ENCODE results near the gene ANP32A. TPM values are rescaled to one million over a fixed set of nuclear protein-coding genes. Genes with fewer than 3 reads are reported as not detected.
A peak's percentile ranks its signal among the peaks of the same experiment; 100 is the strongest.
"Not testable (repeated sequence)": the region's sequence is repeated elsewhere in the genome, so short reads cannot be mapped to it uniquely, and the experiment has no call there.

ANP32A gene
- total and polyA plus RNA-seq, 5 experiments from 2014 or later: 81.3 to 131 (median 88.1) TPM

GRCh38 chr15:68763063-68763462, 57.6 kb downstream of the ANP32A start:
- no peak for ATAC-seq
- Mint-ChIP-seq H3K4me3 (no peak overlapping the region), H3K27me3 (peaks cover 3 to 21% (median 11%) of the 10 kb centered on the region in 5 donors), H3K9me3 (no peaks in the 10 kb centered on the region), H3K27ac (no peak overlapping the region), H3K4me1 (no peaks in the 10 kb centered on the region), H3K36me3 (no peaks in the 10 kb centered on the region)
- DNase-seq: no peak
- POLR2A ChIA-PET: interaction anchor here (0.7 kb wide), 1 partner anchor 9 kb away, joined by 3 read pairs; no protein-coding TSS in a partner anchor

GRCh38 chr15:68759982-68760579, 60.6 kb downstream of the ANP32A start:
- H3K9me3 Mint-ChIP-seq, H3K4me3 Mint-ChIP-seq, H3K4me1 Mint-ChIP-seq, DNase-seq, H3K27ac Mint-ChIP-seq, POLR2A ChIA-PET, ATAC-seq, H3K36me3 Mint-ChIP-seq: not testable (repeated sequence)
- peaks cover 4 to 32% (median 12%) of the 10 kb centered on the region in 5 donors for H3K27me3 Mint-ChIP-seq

- Mint-ChIP-seq H3K9me3 (no peaks in the 10 kb centered on the region), H3K27ac (no peak overlapping the region), H3K4me1 (peaks cover 2 to 10% (median 7%) of the 10 kb centered on the region in 4 donors), H3K27me3 (peaks cover 6 to 32% (median 11%) of the 10 kb centered on the region in 5 donors), H3K4me3 (peak overlapping the region in 1 of 10 donors; percentile 53), H3K36me3 (peaks cover 0 to 5% (median 0%) of the 10 kb centered on the region in 3 donors)
- ATAC-seq: no peak
- DNase-seq: no peak
- POLR2A ChIA-PET: no interaction called here
These were observed 65.0 kb downstream of the ANP32A start for GRCh38 chr15:68755731-68756130.

- no peak for DNase-seq
These were observed 69.1 kb downstream of the ANP32A start for GRCh38 chr15:68751622-68752021.

GRCh38 chr15:68749793-68750192, 70.9 kb downstream of the ANP32A start:
- Mint-ChIP-seq H3K27ac (no peak overlapping the region), H3K9me3 (peaks cover 0 to 1% (median 0%) of the 10 kb centered on the region in 9 donors), H3K36me3 (peaks cover 0 to 2% (median 0%) of the 10 kb centered on the region in 3 donors), H3K27me3 (peaks cover 0 to 4% (median 2%) of the 10 kb centered on the region in 5 donors), H3K4me1 (peaks cover under 1 to 4% (median 3%) of the 10 kb centered on the region in 4 donors), H3K4me3 (no peak overlapping the region)
- DNase-seq: no peak
- POLR2A ChIA-PET: no interaction called here
- ATAC-seq: no peak

More at GRCh38 chr15:68751622-68752021, 69.1 kb downstream of the ANP32A start:
- H3K36me3 Mint-ChIP-seq: peaks cover 0 to 5% (median 0%) of the 10 kb centered on the region in 3 donors
- H3K9me3 Mint-ChIP-seq: peaks cover 0 to 1% (median 0%) of the 10 kb centered on the region in 9 donors
- no peak for ATAC-seq
- H3K27ac Mint-ChIP-seq: peak overlapping the region in 1 of 10 donors; percentile 37
- POLR2A ChIA-PET: no interaction called here
- no peak overlapping the region for H3K4me3 Mint-ChIP-seq
- H3K27me3 Mint-ChIP-seq: peaks cover 3 to 10% (median 4%) of the 10 kb centered on the region in 5 donors
- peaks cover 2 to 10% (median 7%) of the 10 kb centered on the region in 4 donors for H3K4me1 Mint-ChIP-seq

- ATAC-seq: no peak
- POLR2A ChIA-PET: no interaction called here
- no peak for DNase-seq
- Mint-ChIP-seq H3K36me3 (no peaks in the 10 kb centered on the region), H3K9me3 (peaks cover 0 to 1% (median 0%) of the 10 kb centered on the region in 9 donors), H3K27ac (no peak overlapping the region), H3K4me1 (peaks cover 0 to 1% (median under 1%) of the 10 kb centered on the region in 4 donors), H3K27me3 (peaks cover 0 to 4% (median 2%) of the 10 kb centered on the region in 5 donors), H3K4me3 (no peak overlapping the region)
These were observed 71.3 kb downstream of the ANP32A start for GRCh38 chr15:68749365-68749764.

- POLR2A ChIA-PET: no interaction called here
- DNase-seq (no peak), ATAC-seq (no peak)
- H3K9me3 Mint-ChIP-seq: no peaks in the 10 kb centered on the region
- no peak overlapping the region for H3K27ac Mint-ChIP-seq
- no peaks in the 10 kb centered on the region for H3K4me1 Mint-ChIP-seq
- H3K4me3 Mint-ChIP-seq: no peak overlapping the region
- no peaks in the 10 kb centered on the region for H3K36me3 Mint-ChIP-seq
- peaks cover 0 to 9% (median 0%) of the 10 kb centered on the region in 5 donors for H3K27me3 Mint-ChIP-seq
These were observed 77.4 kb downstream of the ANP32A start for GRCh38 chr15:68743256-68743655.

- Mint-ChIP-seq H3K36me3 (no peaks in the 10 kb centered on the region), H3K27me3 (peaks cover 0 to 5% (median 0%) of the 10 kb centered on the region in 5 donors), H3K4me3 (no peak overlapping the region), H3K27ac (no peak overlapping the region), H3K9me3 (no peaks in the 10 kb centered on the region), H3K4me1 (peaks cover 0 to 19% (median under 1%) of the 10 kb centered on the region in 4 donors)
- ATAC-seq (no peak), DNase-seq (no peak)
- POLR2A ChIA-PET: interaction anchor here (0.5 kb wide), 1 partner anchor 49 kb away, joined by 3 read pairs; no protein-coding TSS in a partner anchor
These were observed 81.2 kb downstream of the ANP32A start for GRCh38 chr15:68739390-68740080.

GRCh38 chr15:68735610-68736009, 85.1 kb downstream of the ANP32A start:
- DNase-seq: no peak
- H3K9me3 Mint-ChIP-seq: no peaks in the 10 kb centered on the region
- H3K27me3 Mint-ChIP-seq: peaks cover 0 to 5% (median 0%) of the 10 kb centered on the region in 5 donors
- H3K27ac Mint-ChIP-seq: no peak overlapping the region
- H3K36me3 Mint-ChIP-seq: no peaks in the 10 kb centered on the region
- H3K4me1 Mint-ChIP-seq: peaks cover 4 to 30% (median 5%) of the 10 kb centered on the region in 4 donors
- ATAC-seq: no peak
- POLR2A ChIA-PET: no interaction called here
- no peak overlapping the region for H3K4me3 Mint-ChIP-seq

- Mint-ChIP-seq H3K9me3 (no peaks in the 10 kb centered on the region), H3K4me3 (peak overlapping the region in 1 of 10 donors; percentile 46), H3K27me3 (peaks cover 0 to 5% (median 0%) of the 10 kb centered on the region in 5 donors), H3K4me1 (peaks cover 4 to 30% (median 5%) of the 10 kb centered on the region in 4 donors), H3K27ac (no peak overlapping the region), H3K36me3 (no peaks in the 10 kb centered on the region)
- POLR2A ChIA-PET: no interaction called here
- ATAC-seq (no peak), DNase-seq (no peak)
These were observed 85.8 kb downstream of the ANP32A start for GRCh38 chr15:68734881-68735280.

GRCh38 chr15:68734352-68734751, 86.3 kb downstream of the ANP32A start:
- POLR2A ChIA-PET: no interaction called here
- peaks cover 0 to 4% (median 0%) of the 10 kb centered on the region in 5 donors for H3K27me3 Mint-ChIP-seq

GRCh38 chr15:68733666-68734065, 87.0 kb downstream of the ANP32A start:
- no peak for DNase-seq
- no peak overlapping the region for H3K4me3 Mint-ChIP-seq
- H3K4me1 Mint-ChIP-seq: peaks cover 4 to 30% (median 5%) of the 10 kb centered on the region in 4 donors
- peak overlapping the region in 1 of 10 donors; percentile 0 for H3K27ac Mint-ChIP-seq
- POLR2A ChIA-PET: no interaction called here
- ATAC-seq: no peak
- no peaks in the 10 kb centered on the region for H3K36me3 Mint-ChIP-seq
- peaks cover 0 to 4% (median 0%) of the 10 kb centered on the region in 5 donors for H3K27me3 Mint-ChIP-seq
- H3K9me3 Mint-ChIP-seq: no peaks in the 10 kb centered on the region

More at GRCh38 chr15:68734352-68734751, 86.3 kb downstream of the ANP32A start:
- Mint-ChIP-seq H3K9me3 (no peaks in the 10 kb centered on the region), H3K4me3 (no peak overlapping the region), H3K27ac (peak overlapping the region in 1 of 10 donors; percentile 31), H3K4me1 (peaks cover 4 to 30% (median 5%) of the 10 kb centered on the region in 4 donors), H3K36me3 (no peaks in the 10 kb centered on the region)
- ATAC-seq: no peak
- DNase-seq: no peak

GRCh38 chr15:68732451-68732850, 88.2 kb downstream of the ANP32A start:
- no peak for ATAC-seq
- Mint-ChIP-seq H3K36me3 (no peaks in the 10 kb centered on the region), H3K27ac (peak overlapping the region in 1 of 10 donors; percentile 14), H3K4me3 (no peak overlapping the region), H3K27me3 (peaks cover 0 to 3% (median 0%) of the 10 kb centered on the region in 5 donors), H3K9me3 (no peaks in the 10 kb centered on the region), H3K4me1 (peaks cover 4 to 30% (median 5%) of the 10 kb centered on the region in 4 donors)
- POLR2A ChIA-PET: interaction anchor here (0.6 kb wide), 1 partner anchor 101 kb away, joined by 3 read pairs; no protein-coding TSS in a partner anchor
- DNase-seq: no peak

Data from naive thymus-derived CD8-positive, alpha-beta T cell (primary cell).